Stimulated activated CD4-positive, alpha-beta T cell treated with anti-CD3 and anti-CD28 coated beads, Interleukin-2, amount 100 ng/mL, for 4 hours (primary cell): Measurements from ENCODE around the gene VAMP1.

Experiments
- DNase-seq: peaks from one replicate; pipeline ENCODE4 v3.0.0-alpha.2; 2020; ENCODE audit warnings: low read depth

The VAMP1 gene

GRCh38 chr12:6425590-6426531, 44.6 kb downstream of the VAMP1 start:
- DNase-seq = no peak

- no peak for DNase-seq
Observed at GRCh38 chr12:6424866-6425265, 45.6 kb downstream of the VAMP1 start.

GRCh38 chr12:6424008-6424347, 46.5 kb downstream of the VAMP1 start:
- DNase-seq = no peak

GRCh38 chr12:6423267-6424007, 47.0 kb downstream of the VAMP1 start:
- DNase-seq = peak; percentile 65

- no peak for DNase-seq
Observed at GRCh38 chr12:6420364-6420763, 50.1 kb downstream of the VAMP1 start.

- no peak for DNase-seq
Observed at GRCh38 chr12:6418796-6419195, 51.7 kb downstream of the VAMP1 start.

- DNase-seq = no peak
Observed at GRCh38 chr12:6416596-6416995, 53.9 kb downstream of the VAMP1 start.
